HL-60/S4 (cell line): ENCODE results near the gene GNB5.
"Not testable (repeated sequence)": the region's sequence is repeated elsewhere in the genome, so short reads cannot be mapped to it uniquely, and the experiment has no call there.

Experiments used
- in situ Hi-C: fragments of 300-500 bp; cut with MboI; formaldehyde crosslinking; loops from 2 replicates; pipeline ENCODE4 v1.14.3; 2022; ENCODE audit warnings: low sequenced_read_pairs

The GNB5 gene

GRCh38 chr15:52191207-52191606, at the start of gene GNB5:
Gene GNB5 (minus strand): TSS chr15:52191392. CDS start chr15:52184676, 6,716 bp downstream.
- in situ Hi-C loops: no loop called here

GRCh38 chr15:52240166-52240565, 49.0 kb upstream of the GNB5 start:
- in situ Hi-C loops: no loop called here

GRCh38 chr15:52238989-52239525, 47.9 kb upstream of the GNB5 start:
- in situ Hi-C loops: not testable (repeated sequence)

- in situ Hi-C loops: no loop called here
These were observed 47.0 kb upstream of the GNB5 start for GRCh38 chr15:52238149-52238548.

DNA sequence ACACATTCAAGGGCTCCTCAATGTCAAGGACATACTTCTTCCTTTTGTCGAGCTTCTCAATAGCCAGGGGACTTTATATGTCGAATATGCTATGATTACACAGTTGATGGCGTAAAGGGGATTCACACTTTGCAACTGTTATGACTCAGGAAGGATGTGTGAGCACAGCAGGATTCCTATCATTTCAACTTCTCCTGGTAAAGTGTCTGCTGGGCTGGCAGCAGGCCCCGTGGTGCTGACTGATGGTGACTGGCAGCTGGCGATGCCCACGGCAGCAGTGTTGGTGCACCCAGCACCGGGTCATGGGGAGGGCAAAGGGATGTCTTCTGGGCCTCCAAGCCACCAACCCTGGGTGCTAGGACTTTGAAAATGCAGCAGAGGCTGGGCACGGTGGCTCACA, 44.8 kb upstream of the GNB5 start:
- in situ Hi-C loops: no loop called here

- in situ Hi-C loops: no loop called here
These were observed 43.7 kb upstream of the GNB5 start for GRCh38 chr15:52234596-52235541.

DNA sequence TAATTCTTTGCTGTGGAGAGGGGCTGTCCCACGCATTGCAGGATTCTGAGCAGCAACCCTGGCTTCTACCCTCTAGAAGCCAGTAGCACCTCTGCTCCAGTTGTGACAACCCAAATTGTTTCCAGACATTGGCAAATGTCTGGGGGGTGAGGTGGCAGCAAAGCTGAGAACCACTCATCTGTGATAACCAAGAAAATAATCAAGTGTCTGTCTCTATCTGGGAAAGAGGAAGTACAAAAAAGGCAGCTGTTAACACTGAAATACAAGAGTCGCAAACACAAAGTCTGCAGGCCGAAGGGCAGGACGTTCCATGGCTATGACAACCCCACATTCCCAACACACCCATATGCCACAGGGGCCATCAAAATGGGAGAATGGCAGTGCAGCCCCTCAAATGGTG, 42.2 kb upstream of the GNB5 start:
- in situ Hi-C loops: no loop called here

DNA sequence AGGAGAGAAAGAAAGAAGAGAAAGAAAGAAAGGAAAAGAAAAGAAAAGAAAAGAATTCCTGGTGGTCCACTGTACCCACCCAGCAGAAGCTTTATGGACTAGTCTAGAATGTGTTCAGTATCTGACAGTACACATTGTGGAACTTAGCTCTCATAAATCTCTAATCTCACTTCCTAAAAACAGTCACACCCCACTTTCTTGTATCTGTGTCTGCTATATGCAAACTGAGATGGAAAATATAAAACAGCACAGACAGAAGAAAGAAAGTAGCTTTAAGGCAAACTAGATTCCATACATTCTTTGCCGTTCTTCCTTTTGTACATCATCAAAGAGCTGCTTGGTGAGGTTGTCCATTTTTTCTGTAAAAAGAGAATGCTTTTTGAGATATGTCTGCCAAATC, 41.1 kb upstream of the GNB5 start:
- in situ Hi-C loops: no loop called here

- in situ Hi-C loops: no loop called here
These were observed 38.9 kb upstream of the GNB5 start for GRCh38 chr15:52230073-52230472.

GRCh38 chr15:52228921-52229320, 37.7 kb upstream of the GNB5 start:
- in situ Hi-C loops: no loop called here

GRCh38 chr15:52227456-52227855, 36.3 kb upstream of the GNB5 start:
- in situ Hi-C loops: no loop called here

GRCh38 chr15:52225230-52225629, 34.0 kb upstream of the GNB5 start:
- in situ Hi-C loops: no loop called here

DNA sequence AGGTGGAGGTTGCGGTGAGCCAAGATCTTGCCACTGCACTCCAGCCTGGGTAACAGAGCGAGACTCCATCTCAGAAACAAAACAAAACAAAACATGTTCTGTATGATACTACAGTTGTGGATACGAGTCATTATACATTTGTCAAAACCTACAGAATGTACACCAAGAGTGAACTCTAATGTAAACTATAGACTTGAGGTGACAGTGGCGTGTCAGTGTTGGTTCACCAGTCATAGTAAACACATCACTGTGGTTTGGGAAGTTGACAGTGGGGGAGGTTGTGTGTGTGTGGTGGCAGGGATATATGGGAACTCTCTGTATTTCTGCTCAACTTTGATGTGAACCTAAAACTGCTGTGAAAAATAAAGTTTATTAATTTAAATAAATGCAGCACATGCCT, 33.0 kb upstream of the GNB5 start:
- in situ Hi-C loops: no loop called here

DNA sequence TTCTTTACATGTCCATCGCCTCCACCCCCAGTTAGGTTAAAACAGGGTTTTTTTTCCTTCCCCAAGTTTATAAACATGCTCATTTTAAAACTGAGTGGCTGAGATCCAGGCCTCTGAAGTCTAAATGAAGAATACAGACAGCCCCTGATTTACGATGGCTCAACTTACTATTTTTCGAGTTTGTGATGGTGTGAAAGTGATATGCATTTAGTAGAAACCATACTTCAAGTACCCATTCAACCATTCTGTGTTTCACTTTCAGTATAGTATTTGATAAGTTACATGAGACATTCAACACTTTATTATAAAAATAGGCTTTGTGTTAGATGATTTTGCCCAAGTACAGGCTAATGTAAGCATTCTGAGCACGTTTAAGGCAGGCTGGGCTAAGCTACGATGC, 30.5 kb upstream of the GNB5 start:
- in situ Hi-C loops: no loop called here

DNA sequence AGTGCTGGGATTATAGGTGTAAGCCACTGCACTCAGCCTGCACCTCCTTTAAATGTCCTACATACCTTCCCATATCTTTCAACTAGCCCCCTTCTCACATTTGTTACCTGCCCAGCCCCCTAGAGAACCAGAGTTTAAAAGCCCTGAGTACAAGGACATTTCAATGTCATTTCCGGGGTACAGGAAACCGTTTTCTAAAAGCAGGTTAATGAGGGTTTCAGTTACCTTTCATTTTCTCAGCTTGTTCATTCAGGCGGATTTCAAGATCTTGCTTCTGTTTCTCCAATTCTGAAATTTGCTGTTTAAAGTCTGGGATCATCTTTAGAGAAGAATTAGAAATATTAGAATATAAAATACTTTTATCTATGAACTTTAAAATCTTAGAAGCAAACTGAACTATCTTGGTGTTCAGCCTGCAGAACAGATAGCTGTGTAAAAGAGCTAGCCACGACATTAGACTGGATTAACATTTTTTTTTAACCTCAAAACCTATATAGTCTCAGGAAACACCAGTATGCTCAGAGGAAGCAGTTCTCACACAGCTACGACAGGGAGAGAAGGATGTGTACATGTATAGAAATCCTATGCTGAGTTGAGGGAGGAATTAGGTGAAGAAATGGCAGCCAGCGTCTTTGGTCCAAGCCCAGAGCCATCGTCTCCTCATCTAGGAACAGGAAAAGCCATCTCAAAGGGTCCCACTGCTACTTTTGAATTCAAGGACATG, 29.9 kb upstream of the GNB5 start:
- in situ Hi-C loops: no loop called here

DNA sequence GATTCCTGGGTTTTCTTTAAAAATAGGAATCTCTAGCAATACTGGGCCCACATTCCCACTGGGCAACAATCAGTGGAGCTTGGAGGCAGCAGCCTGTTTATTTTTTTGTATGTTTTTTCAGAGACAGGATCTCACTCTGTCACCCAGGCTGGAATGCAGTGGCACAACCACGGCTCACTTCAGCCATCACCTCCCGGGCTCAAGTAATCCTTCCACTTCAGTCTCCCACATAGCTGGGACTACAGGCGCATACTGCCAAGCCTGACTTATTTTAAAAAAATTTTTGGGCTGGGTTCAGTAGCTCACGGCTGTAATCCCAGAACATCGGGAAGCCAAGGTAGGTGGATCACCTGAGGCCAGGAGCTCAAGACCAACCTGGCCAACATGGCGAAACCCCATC, 29.1 kb upstream of the GNB5 start:
- in situ Hi-C loops: no loop called here

- in situ Hi-C loops: no loop called here
These were observed 27.6 kb upstream of the GNB5 start for GRCh38 chr15:52218816-52219215.

- in situ Hi-C loops: no loop called here
These were observed 27.2 kb upstream of the GNB5 start for GRCh38 chr15:52218371-52218770.

DNA sequence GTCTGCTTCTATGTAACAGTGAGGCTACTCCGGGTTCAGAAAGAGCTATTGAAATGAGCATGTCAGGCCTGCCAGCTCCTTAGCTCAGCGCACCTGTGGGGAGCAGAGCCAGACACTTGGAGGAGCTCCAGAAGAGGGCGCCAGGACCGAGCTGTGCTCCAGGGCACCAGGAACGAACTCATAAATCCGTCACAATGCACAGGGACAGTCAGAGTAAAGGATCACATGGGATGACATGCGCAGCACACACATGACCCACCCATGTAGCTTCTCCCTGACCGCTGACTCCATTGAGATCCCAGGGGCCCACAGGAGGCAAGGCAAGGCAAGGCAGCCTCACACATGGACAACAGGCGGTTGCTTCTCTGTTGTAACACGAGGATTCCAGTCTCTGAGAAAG, 26.0 kb upstream of the GNB5 start:
- in situ Hi-C loops: no loop called here

- in situ Hi-C loops: no loop called here
These were observed 23.4 kb upstream of the GNB5 start for GRCh38 chr15:52214553-52214952.

GRCh38 chr15:52213206-52213605, 22.0 kb upstream of the GNB5 start:
- in situ Hi-C loops: no loop called here
